ENCODE results near the gene MECP2.

MECP2 gene

GRCh38 chrX:154033848-154034247 is 63.7 kb downstream of the MECP2 start:
- no peak for DNase-seq (ENCODE audit: low spot score)

GRCh38 chrX:154032653-154033052 is 64.9 kb downstream of the MECP2 start:
- no peak for DNase-seq (ENCODE audit: low spot score)

- DNase-seq (ENCODE audit: low spot score) = no peak
Measured at GRCh38 chrX:154032160-154032559, 65.4 kb downstream of the MECP2 start.

DNA sequence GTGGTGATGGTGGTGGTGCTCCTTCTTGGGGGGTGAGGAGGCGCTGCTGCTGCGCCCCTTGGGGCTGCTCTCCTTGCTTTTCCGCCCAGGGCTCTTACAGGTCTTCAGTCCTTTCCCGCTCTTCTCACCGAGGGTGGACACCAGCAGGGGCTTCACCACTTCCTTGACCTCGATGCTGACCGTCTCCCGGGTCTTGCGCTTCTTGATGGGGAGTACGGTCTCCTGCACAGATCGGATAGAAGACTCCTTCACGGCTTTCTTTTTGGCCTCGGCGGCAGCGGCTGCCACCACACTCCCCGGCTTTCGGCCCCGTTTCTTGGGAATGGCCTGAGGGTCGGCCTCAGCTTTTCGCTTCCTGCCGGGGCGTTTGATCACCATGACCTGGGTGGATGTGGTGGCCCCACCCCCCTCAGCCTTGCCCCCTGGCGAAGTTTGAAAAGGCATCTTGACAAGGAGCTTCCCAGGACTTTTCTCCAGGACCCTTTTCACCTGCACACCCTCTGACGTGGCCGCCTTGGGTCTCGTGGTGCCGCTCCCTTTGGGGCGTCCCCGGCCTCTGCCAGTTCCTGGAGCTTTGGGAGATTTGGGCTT is 66.7 kb downstream of the MECP2 start:
- DNase-seq (ENCODE audit: low spot score) = no peak

DNA sequence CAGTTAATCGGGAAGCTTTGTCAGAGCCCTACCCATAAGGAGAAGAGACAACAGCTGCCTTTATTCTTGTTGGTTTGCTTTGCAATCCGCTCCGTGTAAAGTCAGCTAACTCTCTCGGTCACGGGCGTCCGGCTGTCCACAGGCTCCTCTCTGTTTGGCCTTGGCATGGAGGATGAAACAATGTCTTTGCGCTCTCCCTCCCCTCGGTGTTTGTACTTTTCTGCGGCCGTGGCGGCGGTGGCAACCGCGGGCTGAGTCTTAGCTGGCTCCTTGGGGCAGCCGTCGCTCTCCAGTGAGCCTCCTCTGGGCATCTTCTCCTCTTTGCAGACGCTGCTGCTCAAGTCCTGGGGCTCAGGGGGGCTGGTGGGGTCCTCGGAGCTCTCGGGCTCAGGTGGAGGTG is 67.3 kb downstream of the MECP2 start:
- DNase-seq (ENCODE audit: low spot score) = no peak

- no peak for DNase-seq (ENCODE audit: low spot score)
Measured at GRCh38 chrX:154029439-154029838, 68.1 kb downstream of the MECP2 start.

DNA sequence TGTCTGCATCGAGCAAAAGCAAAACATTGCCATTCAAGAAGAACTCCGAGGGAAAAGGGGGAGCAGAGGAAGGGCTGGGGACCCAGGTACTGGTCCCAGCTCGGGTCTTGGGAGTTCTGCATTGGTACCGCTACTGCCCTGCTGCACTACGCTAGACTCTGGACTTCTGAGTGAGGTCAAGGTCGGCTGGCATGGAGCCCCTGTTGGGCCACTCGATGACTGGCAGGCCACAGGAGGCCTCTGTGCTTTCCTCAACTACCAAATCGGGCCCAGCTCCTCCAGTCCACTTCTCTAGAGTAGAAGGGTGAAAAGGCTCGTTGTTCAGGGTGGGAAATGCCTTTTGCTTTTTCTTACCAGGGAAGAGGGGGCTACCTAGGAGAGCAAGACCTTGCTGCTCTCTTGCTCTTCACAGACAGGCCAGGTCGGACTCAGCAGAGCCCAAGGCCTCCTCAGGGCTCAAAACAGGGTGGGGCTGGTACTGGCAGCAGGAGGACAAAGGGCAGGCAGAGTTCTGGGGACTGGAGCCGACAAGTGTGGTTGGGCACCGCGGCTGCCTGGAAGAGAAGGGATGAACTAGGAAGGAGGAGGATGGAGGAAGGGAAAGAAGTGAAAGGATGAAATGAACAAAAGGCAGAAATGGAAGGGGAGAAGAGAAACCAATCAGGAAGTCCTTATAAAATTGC is 68.9 kb downstream of the MECP2 start:
- no peak for DNase-seq (ENCODE audit: low spot score)

GRCh38 chrX:154027986-154028385 is 69.5 kb downstream of the MECP2 start:
- DNase-seq (ENCODE audit: low spot score) = no peak

DNA sequence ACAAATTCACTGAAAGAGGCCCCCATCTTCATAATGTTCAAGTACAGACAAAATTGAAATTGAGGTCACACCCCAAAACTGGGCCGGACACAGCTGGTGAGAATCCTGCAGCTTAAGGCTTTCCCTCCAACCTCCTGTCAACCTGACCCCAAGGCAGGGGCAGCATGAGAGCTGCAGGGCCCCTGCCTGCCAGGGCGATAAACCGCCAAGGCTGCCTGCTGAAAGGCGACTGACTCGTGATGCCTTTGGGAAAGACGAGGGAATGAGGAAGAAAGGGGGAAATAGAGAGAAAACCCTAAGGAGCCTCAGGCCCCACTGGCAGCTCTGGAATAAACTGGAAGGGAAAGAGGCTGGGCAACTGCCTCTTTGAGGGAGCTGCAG is 70.5 kb downstream of the MECP2 start:
- DNase-seq (ENCODE audit: low spot score) = no peak

DNA sequence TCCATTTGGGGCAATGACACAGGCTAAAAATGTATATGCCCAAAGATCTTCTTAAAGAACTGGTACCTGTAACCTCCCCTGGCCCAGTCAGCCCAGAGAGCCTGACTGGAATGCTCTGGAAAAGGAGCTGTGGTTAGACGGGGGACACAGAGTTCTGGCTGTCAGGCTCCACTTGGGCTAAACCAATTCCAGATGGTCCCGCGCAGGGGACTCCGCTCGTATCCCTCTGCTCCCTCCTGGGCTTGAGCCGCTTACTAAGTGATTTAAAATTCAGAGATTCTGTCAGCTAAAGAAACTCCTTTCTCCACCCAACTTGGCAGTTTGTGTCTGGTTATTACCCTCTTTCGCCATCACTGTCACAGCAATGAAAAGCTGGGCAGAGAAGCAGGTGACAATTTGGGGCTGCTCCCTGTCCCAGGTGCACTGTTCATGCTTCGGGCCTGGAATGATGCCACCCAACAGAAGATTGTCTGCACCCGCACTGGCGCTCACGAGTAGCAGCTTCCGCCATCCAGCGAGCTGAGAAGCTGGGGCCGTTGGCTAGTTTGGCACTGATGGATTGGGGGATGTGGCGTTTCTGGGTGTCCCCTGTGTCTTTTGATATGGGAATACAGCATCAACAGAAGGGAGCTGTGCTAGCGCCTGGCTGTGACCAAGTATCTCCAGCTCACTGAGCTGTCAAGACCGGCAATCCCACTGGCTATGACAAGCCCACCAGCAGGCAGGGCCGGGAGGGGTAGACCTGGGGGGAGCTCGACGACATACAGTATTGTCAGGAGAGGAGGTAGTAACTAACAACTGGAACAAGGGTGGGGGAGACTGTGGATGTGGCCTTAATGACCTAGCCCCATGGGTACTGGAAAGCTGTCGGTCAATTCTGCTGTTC is 71.1 kb downstream of the MECP2 start:
- DNase-seq (ENCODE audit: low spot score) = no peak

DNA sequence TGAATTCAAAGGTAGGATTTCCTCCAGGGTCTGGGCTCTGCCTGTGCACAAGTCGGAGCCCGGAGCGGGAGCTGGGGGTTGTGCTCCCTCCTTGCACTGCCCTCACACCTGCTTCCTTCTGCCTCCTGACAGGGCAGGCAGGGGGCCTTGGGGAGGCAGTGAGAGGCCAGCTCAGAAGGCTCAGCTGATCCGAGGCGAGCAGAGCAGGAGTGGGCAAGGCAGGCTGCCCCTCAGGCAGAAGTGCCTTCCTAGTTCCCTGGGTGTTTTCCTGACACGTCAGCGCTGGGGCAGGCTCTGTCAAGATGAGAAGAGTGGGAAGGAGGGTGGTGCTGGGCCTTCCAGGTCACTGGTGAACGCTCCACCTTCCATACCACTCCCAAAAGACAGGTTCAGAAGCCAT is 72.3 kb downstream of the MECP2 start:
- DNase-seq (ENCODE audit: low spot score) = no peak

DNA sequence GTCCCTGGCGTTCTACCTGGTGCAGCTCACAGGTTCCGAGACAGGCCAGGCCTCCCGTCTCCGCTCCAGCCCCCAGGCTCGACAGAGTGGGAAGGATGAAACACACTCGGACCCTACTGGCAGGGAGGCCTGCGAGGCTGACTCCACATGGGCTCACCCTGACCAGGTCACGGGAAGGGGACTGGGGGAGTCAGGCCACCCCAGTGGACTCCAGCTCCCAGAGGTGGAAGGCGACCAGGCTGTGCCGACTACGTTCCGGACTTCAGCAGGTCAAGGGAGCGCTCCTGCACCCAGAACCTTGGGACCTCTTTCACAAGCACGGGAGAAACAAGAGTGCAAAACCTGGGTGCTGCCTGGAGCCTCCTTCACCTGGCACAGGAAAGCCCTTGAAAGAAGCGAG is 73.2 kb downstream of the MECP2 start:
- no peak for DNase-seq (ENCODE audit: low spot score)

DNA sequence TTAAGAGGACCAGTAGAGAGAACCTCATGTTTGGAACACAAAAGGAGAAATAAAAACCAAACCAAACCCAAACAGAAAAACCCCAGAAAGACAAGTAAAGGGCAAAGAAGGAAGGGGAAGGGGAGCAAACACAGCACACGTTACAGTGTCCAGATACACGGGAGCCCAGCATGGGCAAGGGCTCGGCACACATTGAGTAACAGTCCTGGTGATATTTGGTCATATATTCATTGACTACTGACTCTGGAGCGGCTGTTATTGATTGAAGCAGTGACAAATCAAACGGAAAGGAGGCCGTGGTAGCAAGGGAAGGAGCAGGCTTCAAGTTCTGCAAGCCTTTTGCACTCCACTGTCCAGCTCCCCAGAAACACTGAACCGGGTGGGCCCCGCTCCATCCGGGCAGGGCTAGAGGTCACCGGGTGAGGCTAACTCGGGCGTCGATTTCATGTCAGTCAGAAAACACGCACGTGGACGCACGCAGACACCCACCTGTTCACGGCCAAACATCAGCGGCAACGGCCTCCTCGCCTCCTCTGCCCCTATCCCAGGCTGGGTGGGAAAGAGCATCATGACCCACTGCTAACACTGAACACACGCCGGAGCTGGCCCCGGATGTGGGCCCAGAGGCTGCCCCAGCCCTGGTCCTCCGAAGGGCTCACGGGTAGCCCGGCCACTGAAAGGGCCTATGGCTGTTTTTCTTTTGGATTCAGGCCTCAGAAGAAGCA is 74.1 kb downstream of the MECP2 start:
- no peak for DNase-seq (ENCODE audit: low spot score)

- DNase-seq (ENCODE audit: low spot score) = no peak
Measured at GRCh38 chrX:154022108-154022507, 75.4 kb downstream of the MECP2 start.

DNA sequence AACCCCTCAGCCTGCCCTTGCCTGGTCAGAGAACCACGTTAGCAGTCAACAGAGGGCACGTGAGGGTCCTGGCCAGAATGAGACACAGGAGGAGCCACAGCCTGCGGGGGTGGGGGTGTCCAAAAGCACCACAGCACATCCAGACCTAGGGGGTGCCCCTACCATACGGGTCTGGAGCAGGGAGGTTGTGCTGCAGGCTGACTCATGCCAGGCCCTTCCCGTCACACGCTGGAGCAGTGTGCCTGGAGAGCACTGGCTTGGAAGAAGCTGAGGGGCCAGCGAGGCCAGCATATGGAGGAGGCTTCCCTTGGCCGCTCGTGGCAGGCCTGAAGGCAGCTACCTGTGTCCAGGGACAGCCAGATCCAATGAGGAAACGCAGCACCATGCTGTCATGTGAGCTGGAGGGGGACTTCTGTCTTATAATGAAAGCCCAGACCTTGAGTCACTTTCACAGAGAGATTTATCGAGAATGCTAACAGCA is 76.3 kb downstream of the MECP2 start:
- DNase-seq (ENCODE audit: low spot score) = no peak

GRCh38 chrX:154020536-154021115 is 76.9 kb downstream of the MECP2 start:
- DNase-seq (ENCODE audit: low spot score) = no peak

GRCh38 chrX:154019633-154020528 is 77.6 kb downstream of the MECP2 start, which contains the start of gene IRAK1:
TSS of gene IRAK1 (minus strand) at chrX:154019902. CDS start at chrX:154019812, 90 bp downstream.
- DNase-seq (ENCODE audit: low spot score) = peak; percentile 70

- peak; percentile 35 for DNase-seq (ENCODE audit: low spot score)
Measured at GRCh38 chrX:154019061-154019621, 78.4 kb downstream of the MECP2 start.

GRCh38 chrX:154018518-154019060 is 78.9 kb downstream of the MECP2 start:
- no peak for DNase-seq (ENCODE audit: low spot score)

All from HuH-7 (cell line).